ENCODE measurements around the gene LMO1.

The LMO1 gene

DNA sequence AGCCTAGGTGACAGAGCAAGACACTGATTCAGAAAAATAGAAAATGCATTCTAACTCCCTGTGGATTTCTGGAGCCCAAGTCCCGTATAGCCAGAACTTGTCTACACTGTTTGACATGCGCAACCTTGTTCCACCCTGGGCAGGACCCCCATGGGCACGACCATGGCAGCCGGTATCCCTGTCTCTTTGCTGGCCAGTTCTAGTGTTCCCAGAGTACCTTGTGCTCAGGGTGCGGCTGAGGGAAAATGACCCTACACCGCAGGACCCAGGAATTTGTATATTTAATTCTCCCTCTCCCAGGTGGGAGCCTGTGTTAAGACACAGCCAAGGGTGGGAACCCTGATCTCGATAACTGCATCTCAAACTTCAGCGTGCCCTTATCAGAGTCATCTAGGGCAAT lies 58.1 kb downstream of the LMO1 start:
- H3K27ac ChIP-seq (ENCODE audit: low read length), result no peak overlapping the region
- H3K4me1 ChIP-seq (ENCODE audit: insufficient read depth, low read length), result peaks cover 3% of the 10 kb centered on the region; the same call in 1 of the 2 replicates
- H3K9ac ChIP-seq (ENCODE audit: low read depth, low read length), result no peak overlapping the region
- H3K27me3 ChIP-seq (ENCODE audit: insufficient read depth, low read length), result no peaks in the 10 kb centered on the region; the same call in 1 of the 2 replicates
- no peaks in the 10 kb centered on the region for H3K36me3 ChIP-seq (ENCODE audit: insufficient read depth, low read depth, low read length)
- H3K9me3 ChIP-seq (ENCODE audit: insufficient read depth, low read depth, low read length), result no peaks in the 10 kb centered on the region
- no peak overlapping the region for H3K4me3 ChIP-seq (ENCODE audit: low read length)

DNA sequence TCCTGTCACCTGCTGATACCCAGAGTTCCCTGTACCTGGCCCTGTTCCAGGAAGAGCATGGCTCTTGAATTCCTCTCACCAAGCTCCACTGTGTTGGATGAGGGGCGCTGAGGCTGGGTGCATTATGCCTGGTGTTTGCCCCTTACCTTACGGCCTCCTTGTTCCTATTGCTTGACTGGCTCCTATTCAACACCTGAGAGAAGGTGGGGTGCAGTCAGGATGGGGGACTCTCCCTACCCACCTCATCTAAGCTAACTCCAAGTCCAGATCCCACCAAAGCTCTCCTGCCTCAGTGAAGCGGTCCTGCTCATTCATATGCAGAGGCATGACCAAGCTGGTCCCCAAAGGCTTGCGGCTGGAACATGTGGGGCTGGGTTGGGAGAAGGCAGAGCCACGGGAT lies 59.1 kb downstream of the LMO1 start:
- H3K36me3 ChIP-seq (ENCODE audit: insufficient read depth, low read depth, low read length), result no peaks in the 10 kb centered on the region
- no peak overlapping the region for H3K4me3 ChIP-seq (ENCODE audit: low read length)
- no peaks in the 10 kb centered on the region; the same call in 1 of the 2 replicates for H3K27me3 ChIP-seq (ENCODE audit: insufficient read depth, low read length)
- H3K9me3 ChIP-seq (ENCODE audit: insufficient read depth, low read depth, low read length), result no peaks in the 10 kb centered on the region
- H3K4me1 ChIP-seq (ENCODE audit: insufficient read depth, low read length), result peaks cover 3% of the 10 kb centered on the region; the same call in 1 of the 2 replicates
- H3K9ac ChIP-seq (ENCODE audit: low read depth, low read length), result no peak overlapping the region
- no peak overlapping the region for H3K27ac ChIP-seq (ENCODE audit: low read length)

DNA sequence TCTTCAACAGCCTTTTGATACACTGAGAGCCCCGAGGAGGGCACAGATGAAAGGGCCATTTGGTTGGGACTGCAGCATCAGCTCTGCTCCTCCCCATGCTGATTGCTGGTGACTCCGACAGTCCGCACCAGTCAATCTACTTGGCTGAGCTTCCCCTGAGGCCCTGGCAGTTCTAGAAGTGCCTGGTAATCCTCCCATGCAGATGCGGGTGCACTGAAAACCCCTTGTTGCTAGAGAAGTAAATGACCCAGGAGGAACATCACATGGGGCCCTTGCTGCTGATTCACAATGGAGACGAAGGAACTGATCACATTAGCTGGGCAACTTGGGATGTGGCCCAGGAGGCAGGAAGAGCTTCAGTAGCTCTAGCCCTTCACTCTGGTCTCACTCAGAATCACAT lies 59.7 kb downstream of the LMO1 start:
- H3K27ac ChIP-seq (ENCODE audit: low read length), result no peak overlapping the region
- no peak overlapping the region for H3K9ac ChIP-seq (ENCODE audit: low read depth, low read length)
- peaks cover 3% of the 10 kb centered on the region; the same call in 1 of the 2 replicates for H3K4me1 ChIP-seq (ENCODE audit: insufficient read depth, low read length)
- no peak overlapping the region for H3K4me3 ChIP-seq (ENCODE audit: low read length)
- no peaks in the 10 kb centered on the region for H3K36me3 ChIP-seq (ENCODE audit: insufficient read depth, low read depth, low read length)
- no peaks in the 10 kb centered on the region for H3K9me3 ChIP-seq (ENCODE audit: insufficient read depth, low read depth, low read length)
- H3K27me3 ChIP-seq (ENCODE audit: insufficient read depth, low read length), result peaks cover under 1% of the 10 kb centered on the region; the same call in 1 of the 2 replicates

DNA sequence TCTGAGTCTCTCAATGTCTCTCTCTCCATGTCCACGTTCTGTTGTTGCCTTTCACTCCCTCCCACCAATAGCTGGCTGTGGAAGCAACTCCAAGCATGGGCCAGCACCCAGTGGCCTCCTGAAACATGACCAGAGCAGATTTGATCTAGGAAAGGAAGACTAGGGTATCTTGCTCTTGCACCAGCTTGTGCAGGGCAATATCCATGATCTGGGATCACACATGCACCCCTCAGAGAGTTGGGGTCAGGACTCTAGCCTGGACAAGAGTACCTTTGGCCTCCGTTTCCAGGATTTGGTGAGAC lies 60.3 kb downstream of the LMO1 start:
- H3K4me1 ChIP-seq (ENCODE audit: insufficient read depth, low read length), result peaks cover 3% of the 10 kb centered on the region; the same call in 1 of the 2 replicates

DNA sequence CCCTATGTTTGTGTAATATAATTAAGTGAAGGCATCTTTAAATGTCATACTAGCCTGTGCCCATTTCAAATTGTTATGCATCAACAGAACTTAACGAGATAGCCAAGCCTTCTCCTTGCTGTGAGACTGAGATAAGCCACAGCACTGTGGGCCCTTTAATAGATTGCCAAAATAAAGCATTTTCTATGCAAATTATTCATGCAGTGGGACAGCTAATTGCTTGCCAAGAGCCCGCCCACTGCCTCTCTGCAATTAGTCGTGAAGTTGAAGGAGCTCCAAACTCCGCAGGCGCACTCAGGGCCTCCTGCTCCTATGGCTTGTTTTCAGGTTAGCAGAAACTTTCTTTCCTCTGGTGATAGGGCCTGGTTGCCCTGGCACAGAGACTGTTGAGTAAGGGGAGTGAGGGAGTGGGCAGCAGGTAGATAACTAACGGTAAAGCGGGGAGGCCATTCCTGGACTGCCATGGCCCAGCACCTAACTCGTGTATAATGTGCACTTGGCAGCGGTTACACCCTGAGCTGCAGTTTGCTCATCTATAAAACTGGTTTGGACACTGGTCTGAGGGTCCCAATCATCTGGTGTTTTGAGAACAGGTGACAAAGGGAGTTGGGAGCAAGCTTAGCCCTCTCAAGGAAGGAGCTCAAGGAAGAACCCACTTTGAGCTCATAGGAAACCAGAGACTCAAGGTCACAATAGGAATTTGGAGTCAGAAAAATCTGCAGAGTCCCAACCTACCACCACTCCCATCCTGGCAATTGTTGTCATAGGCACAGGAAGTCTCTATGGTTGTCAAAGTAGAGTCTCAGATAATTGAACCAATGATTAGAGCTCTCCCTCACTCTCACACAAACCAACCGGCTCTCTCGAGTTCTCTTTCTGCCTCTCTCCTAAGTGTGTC lies 60.9 kb downstream of the LMO1 start:
- Histone ChIP-seq H3K27ac (ENCODE audit: low read length) (no peak overlapping the region), H3K27me3 (ENCODE audit: insufficient read depth, low read length) (peaks cover 13% of the 10 kb centered on the region; the same call in 1 of the 2 replicates), H3K4me3 (ENCODE audit: low read length) (no peak overlapping the region), H3K36me3 (ENCODE audit: insufficient read depth, low read depth, low read length) (no peaks in the 10 kb centered on the region), H3K4me1 (ENCODE audit: insufficient read depth, low read length) (peaks cover 1% of the 10 kb centered on the region; the same call in 1 of the 2 replicates), H3K9ac (ENCODE audit: low read depth, low read length) (no peak overlapping the region), H3K9me3 (ENCODE audit: insufficient read depth, low read depth, low read length) (no peaks in the 10 kb centered on the region)

More for the DNA sequence above, 60.3 kb downstream of the LMO1 start:
- H3K36me3 ChIP-seq (ENCODE audit: insufficient read depth, low read depth, low read length), result no peaks in the 10 kb centered on the region
- H3K27me3 ChIP-seq (ENCODE audit: insufficient read depth, low read length), result peaks cover 7% of the 10 kb centered on the region; the same call in 1 of the 2 replicates
- no peaks in the 10 kb centered on the region for H3K9me3 ChIP-seq (ENCODE audit: insufficient read depth, low read depth, low read length)
- no peak overlapping the region for H3K4me3 ChIP-seq (ENCODE audit: low read length)
- H3K27ac ChIP-seq (ENCODE audit: low read length), result no peak overlapping the region
- no peak overlapping the region for H3K9ac ChIP-seq (ENCODE audit: low read depth, low read length)

DNA sequence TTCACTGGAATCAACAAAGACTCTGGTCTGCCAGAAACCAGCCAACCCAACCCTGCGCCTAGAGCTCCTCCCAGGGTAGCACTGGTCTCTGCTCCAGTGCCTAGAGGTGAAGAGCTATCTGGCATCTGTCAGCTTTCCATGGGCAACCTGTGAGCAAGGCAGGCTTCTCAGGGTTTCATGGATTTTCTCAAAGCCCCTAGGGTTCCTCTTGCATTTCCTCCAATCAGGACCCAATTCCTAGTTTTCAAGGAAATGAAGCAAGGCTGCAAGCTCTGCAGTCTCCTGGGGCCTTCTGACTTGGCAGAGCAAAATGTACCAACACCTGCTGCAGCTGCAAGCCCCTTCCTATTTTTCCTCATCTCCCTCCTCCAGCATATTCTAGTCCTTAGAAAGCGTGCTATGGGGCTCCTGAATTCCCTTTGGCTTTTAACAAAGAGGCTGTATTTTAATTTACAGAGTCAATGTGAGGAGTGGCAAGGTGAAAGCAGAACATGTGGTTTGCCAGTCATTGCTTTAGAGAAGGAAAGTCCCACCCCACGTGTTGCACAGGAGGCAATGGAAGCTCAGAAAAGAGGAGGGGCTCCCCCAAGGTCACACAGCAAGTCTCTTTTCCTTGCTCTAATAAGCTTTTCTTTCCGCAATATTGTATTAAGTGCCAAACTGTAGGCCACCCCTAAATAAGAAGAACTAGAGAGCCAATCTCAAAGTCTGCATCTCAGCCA lies 61.9 kb downstream of the LMO1 start:
- H3K4me1 ChIP-seq (ENCODE audit: insufficient read depth, low read length), result no peaks in the 10 kb centered on the region
- H3K27me3 ChIP-seq (ENCODE audit: insufficient read depth, low read length), result peaks cover 23% of the 10 kb centered on the region
- H3K36me3 ChIP-seq (ENCODE audit: insufficient read depth, low read depth, low read length), result no peaks in the 10 kb centered on the region
- no peak overlapping the region for H3K9ac ChIP-seq (ENCODE audit: low read depth, low read length)
- H3K4me3 ChIP-seq (ENCODE audit: low read length), result no peak overlapping the region
- no peak overlapping the region for H3K27ac ChIP-seq (ENCODE audit: low read length)
- no peaks in the 10 kb centered on the region for H3K9me3 ChIP-seq (ENCODE audit: insufficient read depth, low read depth, low read length)

DNA sequence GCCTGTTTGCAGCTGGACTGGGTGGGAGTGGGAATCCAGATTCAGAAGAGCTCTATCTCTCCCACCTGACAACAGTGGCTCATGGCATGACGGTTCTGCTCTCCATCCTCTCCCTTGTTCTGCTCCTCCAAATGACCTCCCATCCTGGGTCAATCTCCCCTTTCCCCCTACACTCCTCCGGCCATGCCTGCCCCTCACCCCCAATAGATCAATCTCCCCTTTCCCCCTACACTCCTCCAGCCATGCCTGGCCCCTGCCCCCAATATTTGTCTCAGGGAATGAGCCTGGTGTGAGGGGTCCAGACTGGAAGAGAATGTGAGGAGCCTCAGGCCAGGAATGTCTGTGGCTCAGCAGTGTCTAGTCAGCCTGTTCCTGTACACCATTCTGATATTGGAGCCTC lies 64.0 kb downstream of the LMO1 start:
- Histone ChIP-seq H3K27ac (ENCODE audit: low read length) (no peak overlapping the region), H3K9ac (ENCODE audit: low read depth, low read length) (no peak overlapping the region), H3K4me1 (ENCODE audit: insufficient read depth, low read length) (no peaks in the 10 kb centered on the region), H3K9me3 (ENCODE audit: insufficient read depth, low read depth, low read length) (no peaks in the 10 kb centered on the region), H3K36me3 (ENCODE audit: insufficient read depth, low read depth, low read length) (no peaks in the 10 kb centered on the region), H3K27me3 (ENCODE audit: insufficient read depth, low read length) (peaks cover 41% of the 10 kb centered on the region), H3K4me3 (ENCODE audit: low read length) (no peak overlapping the region)

DNA sequence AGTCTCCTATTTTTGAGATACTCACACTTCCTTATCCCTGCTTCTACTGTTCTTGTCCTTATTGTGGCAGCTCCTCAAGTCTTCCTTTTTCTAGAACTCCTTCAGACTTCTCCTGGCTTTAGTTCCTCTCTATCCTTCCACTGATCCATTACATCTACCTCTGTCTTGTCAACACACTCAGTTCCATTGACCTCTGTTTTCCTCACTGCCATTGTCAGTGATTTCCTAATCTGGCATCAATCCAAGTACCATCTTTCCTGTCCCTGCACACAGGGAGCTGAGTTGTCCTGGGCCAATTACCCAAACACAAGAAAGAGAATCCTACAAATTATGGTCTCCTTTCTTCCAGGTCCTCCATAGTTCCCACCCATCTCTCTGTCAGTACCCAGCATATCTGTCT lies 66.9 kb downstream of the LMO1 start:
- Histone ChIP-seq H3K27ac (ENCODE audit: low read length) (no peak overlapping the region), H3K27me3 (ENCODE audit: insufficient read depth, low read length) (peaks cover 42% of the 10 kb centered on the region), H3K4me3 (ENCODE audit: low read length) (no peak overlapping the region), H3K9me3 (ENCODE audit: insufficient read depth, low read depth, low read length) (no peaks in the 10 kb centered on the region), H3K36me3 (ENCODE audit: insufficient read depth, low read depth, low read length) (no peaks in the 10 kb centered on the region), H3K9ac (ENCODE audit: low read depth, low read length) (no peak overlapping the region), H3K4me1 (ENCODE audit: insufficient read depth, low read length) (no peaks in the 10 kb centered on the region)

DNA sequence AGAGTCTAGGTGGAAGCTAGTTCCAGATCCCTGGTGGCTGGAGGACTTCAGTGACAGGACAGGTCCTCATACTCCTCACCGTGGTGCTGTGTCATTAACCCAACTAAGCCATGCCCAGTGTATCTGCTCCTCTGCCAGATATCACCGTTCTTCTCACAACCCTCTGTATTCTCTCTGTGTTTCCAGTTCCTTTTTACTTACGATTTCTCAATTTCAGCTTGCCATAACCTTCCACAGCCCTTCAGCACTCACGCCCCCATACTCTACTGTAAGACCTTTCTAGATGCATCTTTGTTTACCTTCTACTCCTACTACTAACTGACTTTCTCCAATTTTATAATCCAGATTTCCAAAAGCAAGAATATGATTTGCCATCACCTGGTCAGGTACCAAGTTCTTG lies 68.7 kb downstream of the LMO1 start:
- no peak overlapping the region for H3K27ac ChIP-seq (ENCODE audit: low read length)
- no peak overlapping the region for H3K9ac ChIP-seq (ENCODE audit: low read depth, low read length)
- H3K9me3 ChIP-seq (ENCODE audit: insufficient read depth, low read depth, low read length), result no peaks in the 10 kb centered on the region
- H3K4me1 ChIP-seq (ENCODE audit: insufficient read depth, low read length), result no peaks in the 10 kb centered on the region
- H3K27me3 ChIP-seq (ENCODE audit: insufficient read depth, low read length), result peaks cover 42% of the 10 kb centered on the region
- H3K4me3 ChIP-seq (ENCODE audit: low read length), result no peak overlapping the region
- H3K36me3 ChIP-seq (ENCODE audit: insufficient read depth, low read depth, low read length), result no peaks in the 10 kb centered on the region

DNA sequence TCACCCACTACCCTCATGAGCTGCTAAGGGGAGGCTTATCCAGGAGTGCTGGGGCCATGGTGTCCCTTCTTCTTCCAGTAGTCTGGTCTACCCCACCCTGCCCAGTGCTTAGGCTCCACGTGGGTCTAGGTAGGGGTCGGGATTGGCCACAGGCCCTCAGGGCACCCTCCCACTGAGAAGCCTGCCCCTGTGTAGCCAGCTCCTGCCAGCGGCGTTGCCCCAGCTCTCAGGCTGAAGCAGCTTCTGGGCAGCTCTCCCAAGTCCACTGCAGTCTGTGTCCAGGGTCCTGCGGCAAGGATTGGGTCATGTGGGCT lies 70.8 kb downstream of the LMO1 start:
- Histone ChIP-seq H3K27ac (ENCODE audit: low read length) (no peak overlapping the region), H3K36me3 (ENCODE audit: insufficient read depth, low read depth, low read length) (no peaks in the 10 kb centered on the region), H3K4me3 (ENCODE audit: low read length) (no peak overlapping the region), H3K9me3 (ENCODE audit: insufficient read depth, low read depth, low read length) (no peaks in the 10 kb centered on the region), H3K4me1 (ENCODE audit: insufficient read depth, low read length) (no peaks in the 10 kb centered on the region), H3K27me3 (ENCODE audit: insufficient read depth, low read length) (peaks cover 29% of the 10 kb centered on the region), H3K9ac (ENCODE audit: low read depth, low read length) (no peak overlapping the region)

DNA sequence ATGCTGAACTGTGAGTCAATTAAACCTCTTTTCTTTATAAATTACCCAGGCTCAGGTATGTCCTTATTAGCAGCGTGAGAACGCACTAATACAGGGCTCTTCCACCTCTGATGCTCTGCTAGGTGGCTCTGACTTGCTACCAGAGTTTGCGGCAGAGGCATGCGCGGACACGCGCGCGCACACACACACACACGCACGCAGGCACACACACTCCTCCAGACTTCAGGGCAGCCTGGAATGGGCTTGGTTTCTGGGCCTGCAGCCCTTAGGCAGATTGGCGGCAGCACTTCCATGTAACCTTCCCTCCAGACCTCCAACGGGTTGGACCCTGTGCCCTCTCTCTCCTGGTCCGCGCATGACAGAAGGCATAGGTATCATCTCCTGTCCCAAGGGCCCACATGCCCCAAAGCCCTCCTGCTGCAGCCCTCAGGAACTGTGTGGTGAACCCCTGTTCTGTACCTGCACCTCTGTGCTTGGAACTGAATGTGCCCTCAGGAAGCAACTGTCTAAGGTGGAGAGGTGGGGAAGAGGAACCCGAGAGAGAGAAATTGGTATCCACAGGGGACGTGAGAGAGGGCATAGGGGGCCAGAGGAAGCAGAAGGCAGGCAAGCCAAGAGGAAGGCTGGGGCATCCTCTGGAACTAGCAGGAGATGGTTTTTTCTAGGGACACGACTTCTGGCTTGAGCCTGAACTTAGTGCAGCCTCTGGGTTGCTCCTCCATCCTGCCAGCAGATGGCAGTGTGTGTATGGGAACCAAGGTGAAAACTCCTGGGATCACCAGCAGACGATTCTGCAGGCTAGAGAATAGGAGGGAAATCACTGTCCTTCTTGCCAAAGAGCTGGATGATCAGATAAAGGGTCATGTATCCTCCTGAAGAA lies 71.4 kb downstream of the LMO1 start:
- H3K9me3 ChIP-seq (ENCODE audit: insufficient read depth, low read depth, low read length), result no peaks in the 10 kb centered on the region
- H3K9ac ChIP-seq (ENCODE audit: low read depth, low read length), result no peak overlapping the region
- H3K4me1 ChIP-seq (ENCODE audit: insufficient read depth, low read length), result no peaks in the 10 kb centered on the region
- no peak overlapping the region for H3K27ac ChIP-seq (ENCODE audit: low read length)
- H3K4me3 ChIP-seq (ENCODE audit: low read length), result no peak overlapping the region
- peaks cover 23% of the 10 kb centered on the region for H3K27me3 ChIP-seq (ENCODE audit: insufficient read depth, low read length)
- H3K36me3 ChIP-seq (ENCODE audit: insufficient read depth, low read depth, low read length), result no peaks in the 10 kb centered on the region
